HEK293T (cell line): ENCODE data around the gene LAMTOR1.

Source experiments
- BHLHE40 ChIP-seq: fragments of 450-650 bp; IDR thresholded peaks from 2 replicates; pipeline ENCODE4 v1.6.1; 2016; ENCODE audit warnings: mild to moderate bottlenecking, moderate library complexity, borderline replicate concordance
- CTBP1 ChIP-seq: fragments of 450-650 bp; IDR thresholded peaks from 2 replicates; pipeline ENCODE4 v1.6.1; 2016; ENCODE audit warnings: borderline replicate concordance
- ELF4 ChIP-seq: fragments of 450-650 bp; IDR thresholded peaks from 2 replicates; pipeline ENCODE4 v1.6.1; 2017; ENCODE audit warnings: antibody characterized with exemption
- FOXA1 ChIP-seq: fragments of 450-650 bp; IDR thresholded peaks from 2 replicates; pipeline ENCODE4 v1.6.1; 2016; ENCODE audit warnings: mild to moderate bottlenecking
- FOXK2 ChIP-seq: fragments of 450-650 bp; IDR thresholded peaks from 2 replicates; pipeline ENCODE4 v1.6.1; 2016; ENCODE audit warnings: mild to moderate bottlenecking
- FOXM1 ChIP-seq: fragments of 450-650 bp; IDR thresholded peaks from 2 replicates; pipeline ENCODE4 v1.6.1; 2017; ENCODE audit warnings: mild to moderate bottlenecking, borderline replicate concordance
- HDGF ChIP-seq: fragments of 450-650 bp; IDR thresholded peaks from 2 replicates; pipeline ENCODE4 v1.6.1; 2017; ENCODE audit warnings: antibody characterized with exemption, borderline replicate concordance
- SP1 ChIP-seq: fragments of 450-650 bp; IDR thresholded peaks from 2 replicates; pipeline ENCODE4 v1.6.1; 2017
- SUZ12 ChIP-seq: fragments of 450-650 bp; IDR thresholded peaks from 2 replicates; pipeline ENCODE4 v1.6.1; 2016; ENCODE audit warnings: mild to moderate bottlenecking
- TARDBP ChIP-seq: fragments of 450-650 bp; IDR thresholded peaks from 2 replicates; pipeline ENCODE4 v1.6.1; 2016
- ZNF384 ChIP-seq: fragments of 450-650 bp; IDR thresholded peaks from 2 replicates; pipeline ENCODE4 v1.6.1; 2016
- TF ChIP-seq, protein P1 (sequence below): fragments of 450-650 bp; IDR thresholded peaks from 2 replicates; pipeline ENCODE4 v1.6.1; 2016

DNA sequence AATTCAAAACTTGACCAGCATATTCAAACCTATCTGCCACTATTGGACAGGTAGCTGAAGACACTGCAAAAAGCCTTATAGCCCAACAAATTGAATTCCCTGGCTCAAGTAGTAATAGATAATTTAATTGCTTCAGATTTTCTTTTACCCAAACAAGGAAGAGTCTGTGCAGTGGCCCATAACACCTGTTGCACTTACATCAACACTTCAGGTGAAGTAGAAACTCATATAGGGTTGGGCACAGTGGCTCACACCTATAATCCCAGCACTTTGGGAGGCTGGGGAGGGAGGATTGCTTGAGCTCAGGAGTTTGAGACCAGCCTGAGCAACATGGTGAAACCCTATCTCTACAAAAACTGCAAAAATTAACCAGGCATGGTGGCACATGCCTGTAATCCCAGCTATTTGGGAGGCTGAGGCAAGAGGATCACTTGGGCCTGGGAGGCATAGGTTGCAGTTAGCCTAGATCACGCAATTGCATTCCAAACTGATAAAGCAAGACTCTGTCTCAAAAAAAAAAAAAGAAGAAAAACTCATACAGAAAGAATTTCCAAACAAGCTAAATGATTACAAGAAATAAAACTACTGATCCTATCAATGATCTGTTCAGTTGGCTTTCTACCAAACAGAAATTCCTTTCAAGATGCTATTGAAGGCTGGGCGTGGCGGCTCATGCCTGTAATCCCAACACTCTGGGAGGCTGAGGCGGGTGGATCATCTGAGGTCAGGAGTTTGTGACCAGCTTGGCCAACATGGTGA is 41.9 kb upstream of the LAMTOR1 start:
- TF ChIP-seq BHLHE40 (no peak), TARDBP (no peak), ELF4 (no peak), SP1 (no peak), FOXM1 (no peak), ZNF384 (no peak), FOXA1 (no peak), CTBP1 (no peak), FOXK2 (no peak), HDGF (no peak), SUZ12 (no peak)
- TF ChIP-seq, protein P1, sequence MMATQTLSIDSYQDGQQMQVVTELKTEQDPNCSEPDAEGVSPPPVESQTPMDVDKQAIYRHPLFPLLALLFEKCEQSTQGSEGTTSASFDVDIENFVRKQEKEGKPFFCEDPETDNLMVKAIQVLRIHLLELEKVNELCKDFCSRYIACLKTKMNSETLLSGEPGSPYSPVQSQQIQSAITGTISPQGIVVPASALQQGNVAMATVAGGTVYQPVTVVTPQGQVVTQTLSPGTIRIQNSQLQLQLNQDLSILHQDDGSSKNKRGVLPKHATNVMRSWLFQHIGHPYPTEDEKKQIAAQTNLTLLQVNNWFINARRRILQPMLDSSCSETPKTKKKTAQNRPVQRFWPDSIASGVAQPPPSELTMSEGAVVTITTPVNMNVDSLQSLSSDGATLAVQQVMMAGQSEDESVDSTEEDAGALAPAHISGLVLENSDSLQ = no peak
